B cell (primary cell): Measurements from ENCODE around the gene ENTPD1. TPM values are rescaled to one million over a fixed set of nuclear protein-coding genes. Genes with fewer than 3 reads are reported as not detected.

ENCODE experiments used
- ATAC-seq: fragments of 200-7000 bp; cut with Tn5 transposase; one replicate; pipeline ENCODE4 v1.10.0; 2021; ENCODE audit warnings: low read depth, mild to moderate bottlenecking, moderate number of reproducible peaks, moderate library complexity
- CTCF ChIA-PET: fragments of 350-600 bp; sonication (Branson Sonifier 250); formaldehyde crosslinking; loops from one replicate; lab custom pipeline; 2021; ENCODE audit warnings: antibody characterized with exemption, inconsistent platforms; lab: Charles Lee
- POLR2A ChIA-PET: fragments of 350-600 bp; sonication (Branson Sonifier 250); formaldehyde crosslinking; loops from one replicate; lab custom pipeline; 2021; ENCODE audit warnings: antibody characterized with exemption; lab: Charles Lee
- DNase-seq: peaks from one replicate; pipeline ENCODE4 v3.0.0; 2013
- H2AFZ ChIP-seq: 2 replicates; pipeline ENCODE4 v1.6.1; 2012; ENCODE audit warnings: mild to moderate bottlenecking, low read depth, low read length; ENCODE audit not compliant: insufficient read depth, poor library complexity, severe bottlenecking
- H3K27ac ChIP-seq, 2 donors: 1 replicate in 1 of 2; 2 replicates in 1 of 2; pipeline ENCODE4 v1.5.1; 2012 to 2013; ENCODE audit warnings: low read length in 2 of 2, mild to moderate bottlenecking in 2 of 2, moderate library complexity in 1 of 2
- H3K27me3 ChIP-seq, 4 experiments: fragments of 200-600 bp in 1 of 4; sonication (generic) in 1 of 4; replicated peaks in 1 of 4; 1 replicate in 2 of 4; 2 replicates in 2 of 4; pipeline versions ENCODE4 v1.6.1 to v1.7.0; 2013 to 2016; ENCODE audit warnings: low read length in 3 of 4, mild to moderate bottlenecking in 2 of 4, mixed read lengths in 1 of 4, moderate library complexity in 1 of 4; ENCODE audit not compliant: insufficient read depth in 4 of 4, control insufficient read depth in 3 of 4; ENCODE audit errors: control extremely low read depth in 1 of 4
- H3K36me3 ChIP-seq, 2 experiments: replicated peaks in 1 of 2; 1 replicate in 1 of 2; 2 replicates in 1 of 2; pipeline versions ENCODE4 v1.6.1 to v1.7.1; 2013; ENCODE audit warnings: low read length in 1 of 2; ENCODE audit not compliant: insufficient read depth in 2 of 2, control insufficient read depth in 1 of 2; ENCODE audit errors: control extremely low read depth in 1 of 2, extremely low read depth in 1 of 2
- H3K4me1 ChIP-seq, 2 donors: fragments of 200-600 bp in 1 of 2; sonication (generic) in 1 of 2; 1 replicate in 1 of 2; 2 replicates in 1 of 2; pipeline versions ENCODE4 v1.5.1 to v1.6.1; 2013 to 2017; ENCODE audit warnings: low read length in 2 of 2; ENCODE audit not compliant: control insufficient read depth in 2 of 2, insufficient read depth in 2 of 2
- H3K4me2 ChIP-seq: replicated peaks from 2 replicates; pipeline ENCODE3; 2012; ENCODE audit warnings: mild to moderate bottlenecking, low read depth, low read length; ENCODE audit not compliant: poor library complexity, severe bottlenecking
- H3K4me3 ChIP-seq, 5 experiments: fragments of 200-600 bp in 1 of 5; sonication (generic) in 1 of 5; 1 replicate in 3 of 5; 2 replicates in 2 of 5; pipeline versions ENCODE4 v1.5.1 to v1.7.0; 2011 to 2016; ENCODE audit warnings: low read length in 4 of 5, mild to moderate bottlenecking in 4 of 5, low read depth in 2 of 5, control low read depth in 1 of 5, moderate library complexity in 1 of 5; ENCODE audit not compliant: insufficient read depth in 1 of 5; ENCODE audit errors: control extremely low read depth in 1 of 5, extremely low read depth in 1 of 5
- H3K79me2 ChIP-seq: fragments of 200-600 bp; sonication (generic); one replicate; pipeline ENCODE4 v1.6.0; 2016; ENCODE audit warnings: low read length; ENCODE audit not compliant: control insufficient read depth, insufficient read depth
- H3K9ac ChIP-seq: fragments of 200-600 bp; sonication (generic); 2 replicates; pipeline ENCODE4 v1.6.1; 2017; ENCODE audit warnings: mild to moderate bottlenecking, low read length, moderate library complexity
- H3K9me3 ChIP-seq, 3 donors: one replicate each; pipeline versions ENCODE4 v1.6.1 to v1.7.1; 2013; ENCODE audit warnings: low read length in 2 of 3; ENCODE audit not compliant: control insufficient read depth in 2 of 3, insufficient read depth in 1 of 3; ENCODE audit errors: control extremely low read depth in 1 of 3
- H4K20me1 ChIP-seq: 2 replicates; pipeline ENCODE4 v1.6.0; 2012; ENCODE audit warnings: mild to moderate bottlenecking, low read length; ENCODE audit not compliant: insufficient read depth, control insufficient read depth, poor library complexity, severe bottlenecking
- H3K27ac Mint-ChIP-seq: one replicate; pipeline ENCODE4 v1.8.0; 2021; ENCODE audit warnings: mixed read lengths
- H3K27me3 Mint-ChIP-seq: one replicate; pipeline ENCODE4 v1.8.0; 2021; ENCODE audit warnings: mixed read lengths
- H3K4me1 Mint-ChIP-seq: one replicate; pipeline ENCODE4 v1.8.0; 2021; ENCODE audit warnings: mixed read lengths
- H3K4me3 Mint-ChIP-seq: one replicate; pipeline ENCODE4 v1.8.0; 2021; ENCODE audit warnings: mixed read lengths
- H3K9me3 Mint-ChIP-seq: one replicate; pipeline ENCODE4 v1.8.0; 2022; ENCODE audit warnings: mixed read lengths; ENCODE audit not compliant: insufficient read depth
- CTCF ChIP-seq: fragments of 200-600 bp; IDR thresholded peaks from one replicate; pipeline ENCODE4 v1.8.0; 2022; ENCODE audit warnings: antibody characterized with exemption, mild to moderate bottlenecking
- EZH2 ChIP-seq: IDR thresholded peaks from 2 replicates; pipeline ENCODE4 v1.6.1; 2012; ENCODE audit warnings: borderline replicate concordance, low read depth, mild to moderate bottlenecking, moderate library complexity, low read length; ENCODE audit not compliant: insufficient read depth, poor library complexity, severe bottlenecking
- WGBS: methylation state at CpG from one replicate; pipeline ENCODE4 v1.1.5; 2013; ENCODE audit warnings: missing lambda C conversion rate; ENCODE audit not compliant: insufficient coverage; 5-methylcytosine and 5-hydroxymethylcytosine counted together
- intact Hi-C: fragments of 100-400 bp; cut with micrococcal nuclease; formaldehyde crosslinking; loops from one replicate; pipeline ENCODE4 v1.10.0; 2022
- polyA plus RNA-seq: library from polyadenylated mRNA; depleted of rRNA; stranded (reverse); fragments of >200 nt; gene quantifications from 2 replicates; pipeline ENCODE4 v1.2.3, GENCODE V29; 2012
- total RNA-seq, 2 donors: library from RNA; stranded (reverse); fragments of 120-200 nt in 1 of 2; gene quantifications; 1 replicate in 1 of 2; 2 replicates in 1 of 2; pipeline versions ENCODE4 v1.2.3 to v1.2.4, GENCODE V29; 2013 to 2022

The ENTPD1 gene
- total and polyA plus RNA-seq, 2 donors (not counting 1 experiment from before 2014, with no cell fraction given): 25.9 to 96.3 TPM

DNA sequence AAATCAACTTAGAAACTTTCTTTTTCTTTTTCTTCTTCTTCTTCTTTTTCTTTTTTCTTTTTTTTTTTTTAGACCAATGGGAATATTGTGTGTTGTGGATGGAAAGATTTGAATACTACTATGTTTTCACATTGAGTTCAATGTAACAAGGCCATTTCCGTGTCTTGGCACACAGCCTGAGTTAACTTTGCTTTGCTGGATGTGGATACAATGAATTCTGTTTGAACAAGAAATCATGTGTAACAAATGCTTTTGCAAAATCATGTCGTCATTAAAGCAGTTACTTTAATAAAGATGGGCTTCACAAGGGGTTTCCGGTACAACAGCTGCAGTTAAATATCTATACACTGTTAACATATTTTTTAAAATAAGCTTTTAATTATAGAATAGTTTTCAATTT lies 13.5 kb upstream of the ENTPD1 start:
- ChIA-PET POLR2A (interaction anchor here (0.6 to 6.0 kb wide), 4 partner anchors 12 to 90 kb away, joined by 3 to 41 read pairs (median 6); partner anchors contain the start of genes ENTPD1 and TCTN3), CTCF (interaction anchor here (0.6 to 11.1 kb wide), 14 partner anchors 12 to 122 kb away, joined by 3 to 115 read pairs (median 7); partner anchors contain the start of genes ENTPD1 and TCTN3)
- H3K79me2 ChIP-seq: peaks cover 43% of the 10 kb centered on the region
- 40% methylated on average over 1 of the region's 3 CpGs for WGBS
- peak overlapping the region; percentile 53 for H2AFZ ChIP-seq
- peaks cover 55% of the 10 kb centered on the region for H3K4me1 Mint-ChIP-seq
- DNase-seq (no peak), ATAC-seq (peak; percentile 2)
- H3K36me3 ChIP-seq: no peaks in the 10 kb centered on the region
- peak overlapping the region; percentile 98 for H3K27ac Mint-ChIP-seq
- peaks cover 3% of the 10 kb centered on the region for H3K9me3 Mint-ChIP-seq
- peak overlapping the region; percentile 90 for H3K4me3 Mint-ChIP-seq
- peaks cover 44 to 48% of the 10 kb centered on the region in 2 donors for H3K4me1 ChIP-seq
- no peaks in the 10 kb centered on the region for H3K9me3 ChIP-seq
- H3K27me3 Mint-ChIP-seq: no peaks in the 10 kb centered on the region
- peak overlapping the region; percentile 55 for H3K9ac ChIP-seq
- peak overlapping the region; percentile 67 for H3K4me2 ChIP-seq
- H3K4me3 ChIP-seq: peak overlapping the region in 4 of 5 experiments; percentile 29 to 63 (median 50)
- H3K27ac ChIP-seq: peak overlapping the region; percentile 76 to 78
- no peaks in the 10 kb centered on the region for H3K27me3 ChIP-seq
- no peak for TF ChIP-seq CTCF
- no peak for TF ChIP-seq EZH2
- intact Hi-C loops: loop anchor here (1.0 to 10.0 kb wide), 2 partner anchors 99 to 448 kb away; partner anchors contain the start of gene PDLIM1
- H4K20me1 ChIP-seq: no peaks in the 10 kb centered on the region

GRCh38 chr10:95742962-95743535 lies 12.9 kb upstream of the ENTPD1 start:
- H3K4me1 Mint-ChIP-seq: peaks cover 54% of the 10 kb centered on the region
- WGBS: no CpG with 5 or more reads among the region's 2 CpGs
- Histone ChIP-seq H2AFZ (no peak overlapping the region), H3K9ac (peak overlapping the region; percentile 55), H3K27ac (peak overlapping the region; percentile 76 to 78), H3K36me3 (no peaks in the 10 kb centered on the region), H3K9me3 (no peaks in the 10 kb centered on the region), H3K4me1 (peaks cover 44 to 48% of the 10 kb centered on the region in 2 donors), H3K79me2 (peaks cover 48% of the 10 kb centered on the region), H3K27me3 (no peaks in the 10 kb centered on the region), H3K4me3 (peak overlapping the region in 3 of 5 experiments; percentile 49 to 63 (median 50)), H4K20me1 (no peaks in the 10 kb centered on the region), H3K4me2 (peak overlapping the region; percentile 67)
- H3K4me3 Mint-ChIP-seq: peak overlapping the region; percentile 66
- ATAC-seq: no peak
- CTCF ChIA-PET: interaction anchor here (0.8 to 11.1 kb wide), 8 partner anchors 14 to 122 kb away, joined by 3 to 115 read pairs (median 27); partner anchors contain the start of genes ENTPD1 and TCTN3
- no peak for DNase-seq
- no peaks in the 10 kb centered on the region for H3K27me3 Mint-ChIP-seq
- peak overlapping the region; percentile 83 for H3K27ac Mint-ChIP-seq
- POLR2A ChIA-PET: interaction anchor here (6.0 kb wide), 1 partner anchor 14 kb away, joined by 41 read pairs; the partner anchor contains the start of gene ENTPD1
- H3K9me3 Mint-ChIP-seq: peaks cover 3% of the 10 kb centered on the region
- TF ChIP-seq EZH2 (no peak), CTCF (no peak)
- intact Hi-C loops: loop anchor here (1.0 to 10.0 kb wide), 2 partner anchors 98 to 448 kb away; partner anchors contain the start of gene PDLIM1
